K562 (cell line): ENCODE measurements around the gene PRKD1.

Source experiments
- ARNT ChIP-seq, 2 experiments: fragments of 450-650 bp; IDR thresholded peaks; 2 replicates each; pipeline ENCODE4 v1.6.1; 2016; ENCODE audit warnings: mild to moderate bottlenecking in 1 of 2
- TF ChIP-seq, protein P1 (sequence below), 3 experiments: IDR thresholded peaks in 2 of 3; conservative IDR thresholded peaks in 1 of 3; 2 replicates each; pipeline ENCODE4 v1.5.1; 2011 to 2012; ENCODE audit warnings: low read length in 3 of 3, mild to moderate bottlenecking in 3 of 3, control low read depth in 2 of 3, improper control_type of control experiment in 1 of 3, inconsistent platforms in 1 of 3, low read depth in 1 of 3, mixed read lengths in 1 of 3, moderate library complexity in 1 of 3; ENCODE audit not compliant: insufficient read depth in 2 of 3

DNA sequence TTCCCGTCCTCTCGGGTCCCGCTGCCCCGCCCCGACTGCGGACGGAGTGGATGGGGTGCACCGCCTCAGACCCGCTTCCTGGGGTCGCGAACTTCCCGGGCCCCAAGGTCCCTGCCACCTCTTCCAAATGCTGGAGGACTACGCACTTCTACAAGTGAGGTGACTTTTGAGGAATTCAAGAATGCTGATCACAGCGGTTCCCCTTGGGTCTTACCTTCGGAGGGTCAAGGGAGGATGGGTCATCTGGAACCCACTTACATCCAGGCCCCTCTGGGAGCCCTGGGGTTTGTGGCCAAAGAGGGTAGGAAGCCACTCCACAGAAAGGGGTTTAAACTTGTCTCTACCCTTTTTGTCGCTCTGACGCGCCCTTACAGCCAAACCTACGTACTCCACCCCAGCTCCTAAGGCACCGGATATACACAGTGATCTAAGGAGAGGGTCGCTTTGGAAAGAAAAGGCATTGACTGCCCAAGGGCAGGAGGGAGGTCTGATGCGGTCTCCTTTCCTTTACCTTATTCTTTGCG, 532 bp upstream of the PRKD1 start:
- TF ChIP-seq, protein P1, sequence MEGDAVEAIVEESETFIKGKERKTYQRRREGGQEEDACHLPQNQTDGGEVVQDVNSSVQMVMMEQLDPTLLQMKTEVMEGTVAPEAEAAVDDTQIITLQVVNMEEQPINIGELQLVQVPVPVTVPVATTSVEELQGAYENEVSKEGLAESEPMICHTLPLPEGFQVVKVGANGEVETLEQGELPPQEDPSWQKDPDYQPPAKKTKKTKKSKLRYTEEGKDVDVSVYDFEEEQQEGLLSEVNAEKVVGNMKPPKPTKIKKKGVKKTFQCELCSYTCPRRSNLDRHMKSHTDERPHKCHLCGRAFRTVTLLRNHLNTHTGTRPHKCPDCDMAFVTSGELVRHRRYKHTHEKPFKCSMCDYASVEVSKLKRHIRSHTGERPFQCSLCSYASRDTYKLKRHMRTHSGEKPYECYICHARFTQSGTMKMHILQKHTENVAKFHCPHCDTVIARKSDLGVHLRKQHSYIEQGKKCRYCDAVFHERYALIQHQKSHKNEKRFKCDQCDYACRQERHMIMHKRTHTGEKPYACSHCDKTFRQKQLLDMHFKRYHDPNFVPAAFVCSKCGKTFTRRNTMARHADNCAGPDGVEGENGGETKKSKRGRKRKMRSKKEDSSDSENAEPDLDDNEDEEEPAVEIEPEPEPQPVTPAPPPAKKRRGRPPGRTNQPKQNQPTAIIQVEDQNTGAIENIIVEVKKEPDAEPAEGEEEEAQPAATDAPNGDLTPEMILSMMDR (IDR thresholded peaks at IDR 0.05 in 2 of 3, conservative IDR thresholded peaks at IDR 0.05 in 1 of 3; ENCODE audit: insufficient read depth in 2 of 3, low read depth in 1 of 3, low read length in 3 of 3), result no peak
- no peak for TF ChIP-seq ARNT (IDR thresholded peaks at IDR 0.05)
